Hepatocyte (in vitro differentiated cells): ENCODE data around the gene SLC38A2.

Experiments
- EZH2 ChIP-seq: fragments of 200-600 bp; sonication (generic); IDR thresholded peaks from 2 replicates; pipeline ENCODE4 v1.6.1; 2016; ENCODE audit warnings: antibody characterized with exemption, mild to moderate bottlenecking, borderline replicate concordance
- TF ChIP-seq, protein P1 (sequence below): fragments of 200-600 bp; sonication (generic); IDR thresholded peaks from 2 replicates; pipeline ENCODE4 v1.5.1; 2016; ENCODE audit warnings: antibody characterized with exemption, mild to moderate bottlenecking; ENCODE audit not compliant: poor library complexity

DNA sequence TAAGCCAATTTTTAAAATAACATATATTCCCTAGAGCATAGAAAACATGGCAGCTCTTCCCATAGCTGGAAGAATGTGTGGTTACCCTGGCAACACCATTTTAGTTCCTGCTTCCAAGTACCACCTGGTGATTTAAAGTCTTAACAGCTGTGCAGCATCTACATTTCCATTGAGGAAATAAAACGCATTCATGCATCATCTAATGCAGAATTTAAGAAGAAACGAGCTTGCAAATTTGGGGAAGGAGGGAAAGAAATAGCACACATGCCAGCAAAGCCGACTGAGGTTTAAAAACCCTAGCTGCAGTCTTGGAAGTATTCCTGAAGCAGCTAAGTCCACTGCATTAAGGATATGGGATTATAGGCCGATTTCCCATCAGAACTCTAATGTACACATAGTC lies 22.8 kb upstream of the SLC38A2 start:
- TF ChIP-seq, protein P1, sequence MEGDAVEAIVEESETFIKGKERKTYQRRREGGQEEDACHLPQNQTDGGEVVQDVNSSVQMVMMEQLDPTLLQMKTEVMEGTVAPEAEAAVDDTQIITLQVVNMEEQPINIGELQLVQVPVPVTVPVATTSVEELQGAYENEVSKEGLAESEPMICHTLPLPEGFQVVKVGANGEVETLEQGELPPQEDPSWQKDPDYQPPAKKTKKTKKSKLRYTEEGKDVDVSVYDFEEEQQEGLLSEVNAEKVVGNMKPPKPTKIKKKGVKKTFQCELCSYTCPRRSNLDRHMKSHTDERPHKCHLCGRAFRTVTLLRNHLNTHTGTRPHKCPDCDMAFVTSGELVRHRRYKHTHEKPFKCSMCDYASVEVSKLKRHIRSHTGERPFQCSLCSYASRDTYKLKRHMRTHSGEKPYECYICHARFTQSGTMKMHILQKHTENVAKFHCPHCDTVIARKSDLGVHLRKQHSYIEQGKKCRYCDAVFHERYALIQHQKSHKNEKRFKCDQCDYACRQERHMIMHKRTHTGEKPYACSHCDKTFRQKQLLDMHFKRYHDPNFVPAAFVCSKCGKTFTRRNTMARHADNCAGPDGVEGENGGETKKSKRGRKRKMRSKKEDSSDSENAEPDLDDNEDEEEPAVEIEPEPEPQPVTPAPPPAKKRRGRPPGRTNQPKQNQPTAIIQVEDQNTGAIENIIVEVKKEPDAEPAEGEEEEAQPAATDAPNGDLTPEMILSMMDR = no peak
- no peak for TF ChIP-seq EZH2
